NCI-H1105 treated with DMSO at 0.1 percent for 48 hours (cell line): ENCODE data around the gene NELL2.
"Not testable (repeated sequence)": the region's sequence is repeated elsewhere in the genome, so short reads cannot be mapped to it uniquely, and the experiment has no call there.

ENCODE experiments used
- DNase-seq: peaks from one replicate; lab custom pipeline; 2025; lab: John Stamatoyannopoulos, UW

The NELL2 gene

DNA sequence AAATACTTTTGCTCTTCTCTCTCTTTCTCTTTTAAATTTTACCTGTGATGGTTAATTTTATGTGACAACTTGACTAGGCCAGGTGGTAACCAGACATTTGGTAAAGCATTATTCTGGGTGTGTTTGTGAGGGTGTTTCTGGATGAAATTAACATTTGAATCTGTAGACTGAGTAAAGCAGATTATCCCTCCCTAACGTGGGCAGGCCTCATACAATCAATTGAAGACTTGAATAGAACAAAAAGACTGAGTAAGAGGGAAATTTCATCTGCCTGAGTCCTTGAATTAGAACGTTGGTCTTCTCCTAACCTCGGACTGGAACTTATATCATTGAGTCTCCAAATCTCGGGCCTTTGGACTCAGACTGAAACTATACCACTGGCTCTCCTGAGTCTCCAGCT is 182.1 kb downstream of the NELL2 start:
- no peak for DNase-seq

DNA sequence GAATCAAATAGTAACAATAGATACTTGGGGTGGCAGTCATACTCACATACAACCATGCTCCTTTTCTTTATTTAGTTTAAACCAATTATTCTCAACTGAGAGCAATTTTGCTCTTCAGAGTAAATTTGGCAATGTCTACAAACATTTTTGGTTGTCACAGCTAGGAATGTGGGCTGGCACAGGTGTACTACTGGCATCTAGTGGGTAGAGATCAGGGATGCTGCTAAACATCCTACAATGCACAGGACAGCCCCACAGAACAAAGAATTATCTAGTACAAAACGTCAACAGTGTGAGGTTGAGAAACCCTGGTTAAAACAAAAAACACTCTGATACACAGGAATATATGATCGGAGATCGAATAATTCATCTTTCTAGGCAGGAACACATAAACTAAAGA is 186.5 kb downstream of the NELL2 start:
- DNase-seq = peak; percentile 18

DNA sequence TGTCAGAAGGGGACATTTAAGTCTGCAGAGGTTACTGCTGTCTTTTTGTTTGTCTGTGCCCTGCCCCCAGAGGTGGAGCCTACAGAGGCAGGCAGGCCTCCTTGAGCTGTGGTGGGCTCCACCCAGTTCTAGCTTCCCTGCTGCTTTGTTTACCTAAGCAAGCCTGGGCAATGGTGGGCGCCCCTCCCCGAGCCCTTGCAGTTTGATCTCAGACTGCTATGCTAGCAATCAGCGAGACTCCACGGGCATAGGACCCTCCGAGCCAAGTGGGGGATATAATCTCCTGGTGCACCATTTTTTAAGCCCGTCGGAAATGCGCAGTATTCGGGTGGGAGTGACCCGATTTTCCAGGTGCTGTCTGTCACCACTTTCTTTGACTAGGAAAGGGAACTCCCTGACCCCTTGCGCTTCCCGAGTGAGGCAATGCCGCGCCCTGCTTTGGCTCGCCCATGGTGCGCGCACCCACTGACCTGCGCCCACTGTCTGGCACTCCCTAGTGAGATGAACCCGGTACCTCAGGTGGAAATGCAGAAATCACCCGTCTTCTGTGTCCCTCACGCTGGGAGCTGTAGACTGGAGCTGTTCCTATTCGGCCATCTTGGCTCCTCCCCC is 189.2 kb downstream of the NELL2 start:
- DNase-seq = not testable (repeated sequence)

DNA sequence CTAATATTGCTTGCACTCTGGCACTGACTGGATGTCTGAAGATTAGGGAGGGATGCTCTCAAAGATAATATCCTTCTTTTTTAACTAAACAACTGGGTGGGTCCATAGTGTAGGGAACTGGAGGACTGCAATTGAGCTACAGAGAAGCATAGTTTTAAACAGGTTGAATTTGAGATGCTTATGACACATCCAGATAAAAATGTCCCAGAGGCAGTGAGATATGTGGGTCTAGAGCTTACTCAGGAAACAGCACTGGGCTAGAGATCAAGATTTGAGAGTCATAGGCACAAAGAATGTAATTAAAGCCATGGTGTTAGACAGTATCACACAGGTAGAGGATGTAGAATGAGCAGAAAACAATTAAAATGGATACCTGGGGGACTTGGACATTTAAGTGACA is 198.4 kb downstream of the NELL2 start:
- DNase-seq = no peak

DNA sequence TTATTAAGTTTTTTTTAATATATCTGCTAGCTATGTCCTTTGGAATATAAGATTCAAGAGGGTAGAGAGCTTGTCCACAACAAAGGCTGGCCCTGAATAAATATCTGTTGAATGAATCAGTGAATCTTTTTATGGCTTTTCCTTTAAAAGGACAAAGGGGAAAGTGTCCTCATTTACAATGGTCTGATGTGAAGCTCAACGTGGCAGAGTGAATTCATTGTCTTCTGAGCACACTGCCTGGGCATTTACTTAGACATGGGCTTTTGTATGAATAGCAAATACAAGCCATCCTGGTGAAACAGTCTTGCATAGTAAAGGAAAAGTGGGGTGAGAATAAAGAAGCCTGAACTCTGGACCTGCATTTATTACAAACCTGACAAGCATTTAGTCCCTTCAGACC is 201.2 kb downstream of the NELL2 start:
- DNase-seq = no peak

DNA sequence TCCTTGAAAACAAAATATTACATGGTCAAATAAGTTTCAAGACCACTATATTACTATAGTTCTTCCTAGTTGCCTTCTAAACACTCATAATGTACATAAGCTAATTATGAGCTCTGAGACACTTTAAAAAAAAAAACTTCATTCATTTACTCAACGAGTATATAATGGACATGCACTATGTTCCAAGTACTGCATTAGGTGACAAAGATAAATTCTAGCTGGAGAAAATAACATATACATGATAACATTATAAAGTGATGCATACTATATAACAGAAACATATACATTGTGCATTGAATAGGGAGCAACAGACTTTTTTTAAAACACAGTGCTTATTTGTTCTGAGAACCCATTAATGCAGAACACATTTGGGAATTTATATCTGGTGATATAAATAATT is 202.3 kb downstream of the NELL2 start:
- DNase-seq = no peak

DNA sequence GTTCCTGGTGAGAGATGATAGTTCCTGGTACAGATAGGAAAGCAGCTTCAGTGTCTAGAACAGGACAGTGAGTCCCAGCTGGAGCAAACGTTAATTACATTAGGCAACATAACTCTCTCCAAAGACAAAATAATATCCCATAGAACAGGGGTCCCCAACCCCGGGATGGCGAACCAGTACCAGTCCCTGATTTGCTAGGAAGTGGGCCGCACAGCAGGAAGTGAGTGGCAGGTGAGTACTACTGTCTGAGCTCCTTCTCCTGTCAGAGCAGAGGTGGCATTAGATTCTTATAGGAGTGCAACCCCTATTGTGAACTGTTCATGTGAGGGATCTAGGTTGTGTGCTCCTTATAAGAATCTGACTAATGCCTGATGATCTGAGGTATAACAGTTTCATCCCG is 204.1 kb downstream of the NELL2 start:
- no peak for DNase-seq

DNA sequence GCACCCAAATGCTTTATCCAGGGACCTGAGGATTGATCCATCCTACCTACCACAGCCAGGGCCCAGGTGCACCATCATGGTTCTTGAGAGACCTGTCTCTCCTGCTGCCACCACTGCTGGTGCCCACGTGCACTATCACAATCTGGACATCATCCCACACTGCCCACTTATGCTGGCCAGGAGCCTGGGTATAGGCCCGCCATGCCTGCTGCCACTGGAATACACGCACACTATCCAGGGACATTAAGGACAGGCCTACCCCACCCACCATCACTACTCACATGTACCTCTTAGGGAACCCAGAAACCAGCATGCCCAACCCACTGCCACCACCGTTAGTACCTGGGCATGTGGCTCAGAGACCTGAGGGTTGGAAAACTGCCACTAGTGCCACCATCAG is 207.7 kb downstream of the NELL2 start:
- DNase-seq = no peak

DNA sequence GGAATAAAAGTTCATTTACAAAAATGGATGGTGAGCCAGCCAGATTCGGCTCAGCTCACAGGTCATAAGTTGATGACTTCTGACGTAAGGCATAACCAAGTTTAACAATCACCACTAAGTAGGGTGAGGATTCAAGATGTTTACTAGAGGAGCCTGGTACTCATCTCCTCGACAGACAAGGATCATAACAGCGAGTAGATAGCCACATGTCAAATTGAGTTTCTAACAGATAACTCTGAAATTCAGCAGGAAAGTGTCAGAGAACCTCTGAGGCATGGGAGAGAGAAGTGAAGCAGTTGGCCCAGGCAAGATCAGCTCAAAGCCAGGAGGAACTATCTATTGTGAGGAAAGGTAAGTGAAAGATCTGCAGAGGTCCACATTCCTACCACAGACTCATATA is 208.7 kb downstream of the NELL2 start:
- no peak for DNase-seq

DNA sequence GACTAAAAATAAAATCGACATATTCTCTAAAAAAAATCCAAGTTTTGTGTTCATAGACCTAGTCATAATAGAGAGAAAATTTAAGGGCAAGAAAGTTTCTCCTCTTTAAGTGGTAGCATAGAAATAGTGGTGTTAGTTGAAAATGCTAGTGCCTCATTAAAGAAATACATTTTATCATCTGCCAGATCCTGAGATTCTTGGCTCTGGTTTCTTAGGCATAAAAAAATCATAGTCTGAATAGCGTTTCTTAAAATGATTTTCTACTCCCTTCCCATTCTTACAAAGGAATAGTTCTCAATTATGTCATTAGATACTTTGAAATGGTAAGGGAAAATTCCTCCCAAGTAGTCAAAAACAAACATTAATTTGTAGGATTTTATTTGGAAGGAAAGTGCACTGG is 212.8 kb downstream of the NELL2 start:
- DNase-seq = no peak

DNA sequence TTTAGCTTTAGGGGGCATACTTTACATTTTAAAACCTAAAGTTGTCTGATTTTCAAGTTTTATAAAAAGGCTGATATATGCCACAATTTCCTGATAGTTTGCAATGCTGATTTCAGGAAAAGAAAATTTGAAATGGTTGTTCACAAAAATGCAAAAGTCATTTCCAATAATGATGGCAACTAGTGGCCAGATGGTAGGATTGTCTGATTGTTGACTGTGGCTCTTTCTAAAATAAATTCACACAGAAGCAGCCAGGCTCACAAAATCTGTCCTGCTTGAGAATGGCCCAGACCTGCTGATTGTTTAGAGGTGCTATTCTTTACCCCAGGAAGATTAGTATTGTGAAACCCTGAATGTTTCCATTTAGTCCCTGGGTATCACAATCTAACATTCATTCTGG is 220.3 kb downstream of the NELL2 start:
- DNase-seq = no peak

DNA sequence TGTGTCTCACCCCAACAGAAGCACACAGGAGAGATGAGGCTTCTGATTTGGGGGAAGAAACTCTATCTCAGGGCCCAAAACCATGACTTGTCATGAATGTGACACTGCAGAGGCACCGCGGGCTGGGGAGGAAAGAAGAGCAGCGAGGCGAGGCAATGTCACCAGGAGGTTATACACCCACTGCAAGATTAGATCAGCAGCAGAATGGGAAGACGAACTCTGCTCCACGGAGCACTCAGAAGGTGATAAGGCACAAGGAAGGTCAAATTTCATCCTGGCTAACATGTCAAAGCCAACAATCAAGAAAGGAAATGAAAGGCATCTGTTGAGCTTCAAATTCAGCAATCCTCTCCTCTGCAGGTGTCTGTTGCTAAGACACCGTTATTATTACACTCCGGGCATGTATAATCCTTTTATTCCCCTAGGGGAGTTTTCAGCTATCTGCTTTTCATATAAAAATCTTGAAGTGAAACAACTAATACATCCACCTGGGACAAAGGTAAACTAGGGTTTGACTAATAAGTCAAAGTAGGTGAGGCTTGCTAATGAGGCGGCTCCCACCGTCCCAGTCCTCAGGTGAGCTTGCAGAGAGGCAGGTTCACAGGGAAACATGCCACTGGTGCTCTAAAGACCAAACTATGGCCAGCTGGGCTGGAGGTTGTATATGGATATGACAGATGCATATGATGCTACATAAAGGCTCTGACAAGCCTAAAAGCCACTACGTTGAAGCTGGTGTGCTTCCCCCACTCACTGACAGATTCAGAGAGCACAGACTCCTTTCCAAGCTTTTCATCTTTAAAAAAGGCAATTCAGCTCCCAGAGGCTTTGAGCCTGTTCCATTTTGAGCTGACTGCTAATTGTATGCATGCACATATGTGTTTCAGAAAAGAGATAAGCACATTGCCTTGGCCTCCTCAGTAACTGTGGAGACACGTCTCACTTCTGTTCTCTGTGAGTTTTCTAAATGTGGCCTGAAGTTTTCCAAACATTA is 221.2 kb downstream of the NELL2 start:
- peak; percentile 67 for DNase-seq

DNA sequence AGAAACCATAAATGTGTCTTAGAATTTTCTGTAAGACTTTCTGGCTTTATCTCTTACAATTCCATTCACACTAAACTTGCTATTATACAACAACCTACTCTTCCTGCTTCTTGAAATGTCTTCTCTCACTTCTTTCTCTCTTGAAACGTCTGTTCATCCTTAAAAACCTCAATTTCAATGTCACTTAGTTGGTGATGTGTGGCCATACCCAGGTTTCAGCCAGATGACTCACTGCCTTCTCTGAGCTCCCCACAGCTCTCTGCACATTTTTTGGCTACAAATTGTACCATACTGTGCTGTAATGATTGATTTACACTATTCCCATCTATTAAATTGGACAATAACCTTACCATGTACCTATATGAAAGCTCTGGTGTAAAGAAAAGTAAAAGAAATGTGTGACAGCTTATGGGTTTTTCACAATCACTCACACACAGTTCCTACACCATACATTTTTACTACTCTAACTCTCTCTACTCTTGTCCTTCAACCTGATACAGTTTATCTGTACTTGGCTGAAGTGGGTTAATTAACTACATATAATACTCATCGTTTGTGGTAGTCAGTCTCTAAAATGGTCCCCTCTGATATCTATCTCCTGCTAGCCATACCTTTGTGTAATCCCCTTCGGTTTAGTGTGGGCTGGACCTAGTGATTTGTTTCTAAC is 222.1 kb downstream of the NELL2 start:
- DNase-seq = no peak

DNA sequence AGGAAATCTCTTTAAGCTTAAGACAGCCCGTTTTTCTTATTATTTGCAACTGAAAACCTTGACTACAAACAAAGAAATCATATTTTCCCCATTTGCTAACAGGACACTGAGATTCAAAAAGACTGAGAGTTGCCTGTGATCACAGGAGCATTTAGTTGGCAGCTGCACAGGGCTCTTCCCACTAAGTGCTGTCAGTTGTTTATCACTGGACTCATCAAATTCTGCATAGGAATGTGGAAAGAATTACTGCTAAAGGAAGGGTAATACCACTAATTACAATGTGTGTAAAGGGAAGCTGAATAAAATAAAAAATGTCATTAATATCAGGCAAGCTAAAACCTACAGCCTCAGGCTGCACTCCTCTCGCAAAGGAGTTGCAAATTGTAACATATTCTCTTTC is 226.4 kb downstream of the NELL2 start:
- no peak for DNase-seq

DNA sequence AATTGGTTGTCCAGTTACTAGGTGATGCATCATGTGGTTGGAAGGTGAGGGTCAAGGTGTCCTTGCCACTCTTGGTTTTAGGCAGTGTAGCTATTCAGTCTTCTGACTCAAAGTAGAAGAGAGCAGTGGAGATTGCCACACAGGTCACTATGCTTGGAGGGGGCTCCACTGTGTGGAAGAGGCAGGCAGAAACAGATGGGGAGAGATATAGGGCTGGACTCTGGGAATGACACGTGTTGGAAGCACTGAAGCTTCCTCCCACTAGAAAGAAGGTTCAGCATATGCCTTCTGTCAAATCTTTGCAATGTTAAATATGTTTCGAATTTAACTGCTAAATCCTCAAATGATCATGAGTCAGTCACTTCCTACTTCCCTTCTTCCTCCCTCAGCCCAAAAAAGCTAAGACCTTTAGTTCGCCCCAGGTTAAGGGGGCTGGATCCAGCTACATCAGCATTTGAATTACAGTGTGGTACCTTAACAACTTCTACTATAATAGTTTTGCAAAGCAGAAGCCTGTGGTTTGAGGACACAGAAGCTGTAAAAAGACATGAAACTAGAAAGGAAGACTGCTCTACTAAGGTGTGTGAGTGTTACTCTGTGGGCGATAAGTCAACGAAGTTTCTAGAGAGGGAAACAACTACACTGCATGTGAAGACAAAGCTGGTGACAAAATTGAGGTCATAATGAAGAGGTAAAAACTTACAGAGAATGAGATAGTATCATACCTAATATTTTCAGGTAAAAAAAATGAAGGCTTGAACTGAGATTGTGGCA is 228.0 kb downstream of the NELL2 start:
- DNase-seq = no peak

DNA sequence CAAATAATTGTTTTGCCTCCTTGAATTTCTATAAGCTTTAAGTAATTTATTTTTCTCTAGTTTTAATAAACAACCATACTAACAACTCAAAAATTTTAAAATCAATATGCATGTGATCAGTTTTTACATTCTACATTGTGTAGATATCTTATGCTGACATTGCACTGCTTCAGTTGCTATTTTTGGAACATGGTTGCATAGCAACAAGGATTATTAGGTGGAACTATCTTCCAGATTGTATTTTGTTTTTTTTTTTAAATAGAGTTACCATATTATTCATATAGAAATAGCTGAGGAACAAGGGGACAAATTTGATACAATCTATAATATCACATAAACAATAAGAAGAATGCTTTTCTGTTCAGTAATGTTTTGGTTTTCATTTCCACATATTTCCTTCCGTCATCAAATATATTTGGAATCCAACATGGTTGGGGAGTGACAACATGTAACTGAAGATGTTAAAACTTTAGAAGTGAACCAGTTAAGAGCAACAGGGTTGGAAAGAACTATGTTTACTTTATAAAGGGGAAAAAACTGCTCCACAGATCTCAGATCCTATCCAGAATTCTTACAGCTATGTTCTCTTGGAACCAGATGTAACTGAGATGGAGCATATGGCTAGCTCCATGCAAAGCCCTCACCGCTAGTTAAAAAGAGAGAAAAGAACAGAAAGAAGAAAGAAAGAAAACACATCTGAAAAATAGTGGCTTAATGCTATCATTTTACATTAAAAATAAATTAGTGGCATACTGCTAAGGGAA is 235.5 kb downstream of the NELL2 start:
- no peak for DNase-seq

DNA sequence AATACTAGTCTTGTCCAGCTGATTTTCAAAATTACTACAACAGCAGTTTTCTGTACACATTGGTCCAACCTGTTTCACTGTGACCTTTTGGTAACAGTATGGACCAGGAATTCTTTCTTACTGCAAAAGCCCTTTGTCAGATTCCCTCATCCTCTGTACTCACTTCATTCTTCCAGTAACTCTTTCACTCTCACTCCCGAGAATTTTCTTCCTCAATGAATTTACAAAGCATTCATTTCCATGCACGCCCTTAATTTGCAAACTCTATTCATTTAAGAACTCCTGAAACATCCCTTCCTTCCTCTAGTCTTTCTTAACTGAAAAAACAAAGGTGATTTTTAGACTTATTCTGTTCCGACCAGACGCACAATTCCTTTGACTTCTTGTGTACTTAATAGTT is 238.2 kb downstream of the NELL2 start:
- no peak for DNase-seq

DNA sequence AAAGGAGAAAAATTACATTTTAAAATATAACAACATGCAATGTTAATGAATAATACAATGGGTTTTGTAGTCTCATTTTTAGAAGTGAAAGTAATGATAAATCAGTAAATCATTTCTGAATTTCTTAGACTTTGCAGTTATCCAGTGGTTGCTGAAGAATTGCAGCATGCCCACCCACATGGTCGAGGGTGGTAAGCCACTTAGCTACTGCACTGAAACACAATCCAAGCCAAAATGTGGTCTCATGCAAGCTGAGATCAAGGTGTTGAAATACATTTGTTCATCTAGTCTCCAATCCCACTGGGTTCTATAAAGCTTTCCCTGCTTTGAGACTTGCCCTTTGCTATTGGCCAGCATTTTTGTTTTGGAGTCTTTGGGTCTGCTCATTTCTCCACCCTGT is 247.9 kb downstream of the NELL2 start:
- no peak for DNase-seq

DNA sequence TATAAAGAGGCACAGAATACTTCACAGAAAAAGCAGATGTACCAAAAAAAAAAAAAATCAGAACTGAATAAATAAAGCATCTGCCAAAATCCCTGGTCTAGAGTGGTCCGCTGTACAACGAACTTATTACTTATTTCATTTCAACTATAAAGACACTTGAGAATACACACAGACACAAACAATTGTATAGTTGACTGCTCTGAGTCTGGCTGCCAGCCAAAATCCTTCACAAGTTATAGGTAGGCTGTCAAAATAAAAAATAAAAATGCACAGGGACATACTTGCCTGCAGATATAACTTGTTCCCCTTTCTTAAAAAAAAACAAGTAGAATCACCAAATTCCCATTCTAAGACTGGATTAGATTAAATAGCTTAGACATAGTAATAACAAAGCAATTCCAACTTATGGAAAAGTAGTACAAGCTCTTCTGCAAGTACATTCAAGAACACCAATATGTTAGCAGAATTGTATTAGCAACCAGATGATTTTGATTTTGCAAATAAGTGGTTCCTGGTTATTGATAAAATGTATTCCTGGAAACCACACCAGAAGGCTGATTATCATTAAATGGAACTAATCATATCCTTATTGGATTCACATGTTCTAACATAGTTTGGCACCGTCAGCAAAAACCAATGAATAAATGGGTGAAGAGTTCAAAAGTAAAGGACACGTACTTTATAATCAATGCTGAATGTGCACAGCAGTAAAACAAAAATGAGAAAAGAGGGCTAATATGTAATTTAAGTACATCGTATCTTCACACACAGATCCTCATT is 248.5 kb downstream of the NELL2 start:
- peak; percentile 93 for DNase-seq

DNA sequence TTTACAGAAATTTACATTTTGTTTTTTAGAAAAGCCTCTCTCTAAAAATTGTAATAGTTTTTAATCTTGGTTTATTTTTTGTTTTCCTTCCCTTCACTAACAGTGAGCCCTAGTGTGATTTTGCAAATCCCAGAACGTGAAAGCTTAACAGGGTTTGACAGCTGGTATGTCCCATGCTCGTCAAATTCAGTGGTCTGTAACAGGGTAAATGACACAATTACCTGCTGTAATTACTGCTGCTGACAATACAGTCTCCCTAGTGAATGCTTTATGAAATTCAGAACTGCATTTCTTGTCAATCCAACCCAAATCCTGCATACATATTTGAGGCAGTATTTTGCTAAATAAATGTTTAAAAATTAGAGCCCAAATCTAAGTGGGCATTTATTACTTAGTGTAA is 249.2 kb downstream of the NELL2 start:
- peak; percentile 83 for DNase-seq

DNA sequence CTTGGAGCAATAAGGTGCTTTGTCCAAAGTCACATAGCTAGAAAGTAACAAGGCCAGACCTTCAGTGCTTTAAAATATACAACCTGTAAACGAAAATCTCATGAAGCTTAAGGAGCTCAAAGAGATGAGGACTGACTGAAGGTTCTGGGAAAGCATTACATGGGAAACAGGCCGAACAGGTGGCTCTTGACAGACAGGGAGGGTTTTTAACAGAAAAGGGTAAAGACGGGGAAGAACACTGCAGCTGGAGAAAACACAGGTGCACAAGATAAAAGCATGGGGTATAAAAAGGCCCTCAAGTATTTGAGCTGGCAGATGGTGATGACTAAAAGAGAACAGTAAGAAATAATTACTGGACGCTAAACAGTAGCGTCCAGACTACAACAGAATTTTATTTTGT is 257.2 kb downstream of the NELL2 start:
- peak; percentile 97 for DNase-seq
